ENCODE results near the gene PEAK1.
"Not testable (repeated sequence)": the region's sequence is repeated elsewhere in the genome, so short reads cannot be mapped to it uniquely, and the experiment has no call there.

Gene PEAK1

DNA sequence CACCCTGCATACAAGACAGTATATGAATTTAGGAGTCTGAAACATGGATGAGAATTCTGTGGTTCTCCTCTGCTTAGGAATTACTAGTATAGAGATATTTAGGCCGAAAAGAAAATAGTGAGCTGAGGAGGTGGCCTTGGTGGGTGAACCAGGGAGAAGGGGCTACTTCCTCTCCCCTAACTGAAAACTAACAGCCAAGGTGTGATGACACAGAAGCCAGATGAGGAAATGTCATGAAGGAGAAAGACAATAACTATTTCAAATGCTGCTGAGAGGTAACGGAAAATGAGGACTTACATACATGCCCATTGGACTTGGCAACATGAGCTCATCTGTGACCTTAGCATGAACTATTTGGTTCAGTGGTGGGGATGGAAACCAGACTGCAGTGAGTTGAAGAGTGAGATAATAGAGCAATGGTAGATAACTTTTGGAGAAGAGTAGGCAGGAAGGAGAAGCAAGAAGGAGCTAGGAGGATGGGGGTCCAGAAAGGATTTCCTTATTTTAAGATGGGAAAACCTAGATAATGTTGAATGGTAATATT lies 234.6 kb downstream of the PEAK1 start:
- H3K9me2 ChIP-seq (replicated peaks; ENCODE audit: insufficient read depth, low read length), result no peaks in the 10 kb centered on the region
- H3K4me2 ChIP-seq (ENCODE audit: low read depth, low read length, poor library complexity, severe bottlenecking), result no peak overlapping the region
- H3K27me3 ChIP-seq (ENCODE audit: low read length), result no peaks in the 10 kb centered on the region
- no peaks in the 10 kb centered on the region for H3F3A ChIP-seq (ENCODE audit: insufficient read depth)
- no peaks in the 10 kb centered on the region for H3K36me3 ChIP-seq (ENCODE audit: low read length)
- H3K27ac ChIP-seq (ENCODE audit: low read depth, low read length), result no peak overlapping the region
- TF ChIP-seq EZH2phosphoT487 (conservative IDR thresholded peaks at IDR 0.05; ENCODE audit: low read length), result no peak
- TF ChIP-seq, protein P1, sequence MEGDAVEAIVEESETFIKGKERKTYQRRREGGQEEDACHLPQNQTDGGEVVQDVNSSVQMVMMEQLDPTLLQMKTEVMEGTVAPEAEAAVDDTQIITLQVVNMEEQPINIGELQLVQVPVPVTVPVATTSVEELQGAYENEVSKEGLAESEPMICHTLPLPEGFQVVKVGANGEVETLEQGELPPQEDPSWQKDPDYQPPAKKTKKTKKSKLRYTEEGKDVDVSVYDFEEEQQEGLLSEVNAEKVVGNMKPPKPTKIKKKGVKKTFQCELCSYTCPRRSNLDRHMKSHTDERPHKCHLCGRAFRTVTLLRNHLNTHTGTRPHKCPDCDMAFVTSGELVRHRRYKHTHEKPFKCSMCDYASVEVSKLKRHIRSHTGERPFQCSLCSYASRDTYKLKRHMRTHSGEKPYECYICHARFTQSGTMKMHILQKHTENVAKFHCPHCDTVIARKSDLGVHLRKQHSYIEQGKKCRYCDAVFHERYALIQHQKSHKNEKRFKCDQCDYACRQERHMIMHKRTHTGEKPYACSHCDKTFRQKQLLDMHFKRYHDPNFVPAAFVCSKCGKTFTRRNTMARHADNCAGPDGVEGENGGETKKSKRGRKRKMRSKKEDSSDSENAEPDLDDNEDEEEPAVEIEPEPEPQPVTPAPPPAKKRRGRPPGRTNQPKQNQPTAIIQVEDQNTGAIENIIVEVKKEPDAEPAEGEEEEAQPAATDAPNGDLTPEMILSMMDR (IDR thresholded peaks at IDR 0.05; ENCODE audit: insufficient read depth, low read length, poor library complexity, severe bottlenecking), result no peak
- no peaks in the 10 kb centered on the region for H3K9me3 ChIP-seq (ENCODE audit: insufficient read depth, low read length)
- H4K20me1 ChIP-seq (ENCODE audit: low read depth, low read length), result no peaks in the 10 kb centered on the region
- no peaks in the 10 kb centered on the region for H3K79me2 ChIP-seq (ENCODE audit: insufficient read depth, low read length)
- H2AFZ ChIP-seq (ENCODE audit: low read depth, low read length, severe bottlenecking), result no peak overlapping the region
- H3K9ac ChIP-seq (ENCODE audit: low read length), result no peak overlapping the region
- H3K4me3 ChIP-seq (ENCODE audit: insufficient read depth, low read length, poor library complexity, severe bottlenecking), result no peak overlapping the region

DNA sequence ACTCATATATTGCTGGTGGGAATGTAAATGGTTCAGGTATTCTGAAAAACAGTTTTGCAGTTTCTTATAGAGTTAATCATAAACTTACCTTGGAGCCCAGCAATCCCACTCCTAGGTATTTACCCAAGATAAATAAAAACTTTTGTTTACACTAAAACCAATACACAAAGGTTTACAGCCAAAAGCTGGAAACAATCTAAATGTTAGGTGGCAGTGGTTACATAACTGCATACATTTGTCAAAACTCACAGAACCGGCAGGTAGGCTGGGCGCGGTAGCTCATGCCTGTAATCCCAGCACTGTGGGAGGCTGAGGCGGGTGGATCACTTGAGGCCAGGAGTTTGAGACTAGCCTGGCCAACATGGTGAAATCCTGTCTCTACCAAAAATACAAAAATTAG lies 235.6 kb downstream of the PEAK1 start:
- not testable (repeated sequence) for H3K9ac ChIP-seq (ENCODE audit: low read length); H3K4me2 ChIP-seq (ENCODE audit: low read depth, low read length, poor library complexity, severe bottlenecking); H3K9me3 ChIP-seq (ENCODE audit: insufficient read depth, low read length); H3K36me3 ChIP-seq (ENCODE audit: low read length); H3K4me3 ChIP-seq (ENCODE audit: insufficient read depth, low read length, poor library complexity, severe bottlenecking); H3K9me2 ChIP-seq (replicated peaks; ENCODE audit: insufficient read depth, low read length); H3K27ac ChIP-seq (ENCODE audit: low read depth, low read length); H2AFZ ChIP-seq (ENCODE audit: low read depth, low read length, severe bottlenecking); H3K27me3 ChIP-seq (ENCODE audit: low read length); H4K20me1 ChIP-seq (ENCODE audit: low read depth, low read length); H3K79me2 ChIP-seq (ENCODE audit: insufficient read depth, low read length); H3F3A ChIP-seq (ENCODE audit: insufficient read depth)

DNA sequence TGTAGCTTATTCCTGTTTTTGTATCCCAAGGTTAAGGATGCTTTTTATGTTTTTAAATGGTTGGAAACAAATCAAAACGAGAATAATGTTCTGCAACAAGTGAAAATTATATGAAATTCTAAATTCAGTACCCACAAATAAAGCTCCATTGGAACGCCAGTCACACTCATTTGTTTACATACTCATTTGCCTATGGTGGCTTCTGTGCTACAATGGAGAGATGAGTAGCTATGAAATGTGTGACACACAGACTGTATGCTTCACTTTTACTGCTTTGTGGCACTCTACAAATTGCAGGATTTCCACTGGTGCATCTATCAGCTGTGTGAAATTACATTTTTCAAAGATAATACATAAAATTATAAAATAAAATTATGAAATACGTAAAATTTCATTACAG lies 236.8 kb downstream of the PEAK1 start:
- Histone ChIP-seq H3K9me2 (replicated peaks; ENCODE audit: insufficient read depth, low read length) (no peaks in the 10 kb centered on the region), H3K36me3 (ENCODE audit: low read length) (no peaks in the 10 kb centered on the region), H3K9ac (ENCODE audit: low read length) (no peak overlapping the region), H3K4me2 (ENCODE audit: low read depth, low read length, poor library complexity, severe bottlenecking) (no peak overlapping the region), H3F3A (ENCODE audit: insufficient read depth) (no peaks in the 10 kb centered on the region), H4K20me1 (ENCODE audit: low read depth, low read length) (no peaks in the 10 kb centered on the region), H3K27me3 (ENCODE audit: low read length) (no peaks in the 10 kb centered on the region), H3K4me3 (ENCODE audit: insufficient read depth, low read length, poor library complexity, severe bottlenecking) (no peak overlapping the region), H3K79me2 (ENCODE audit: insufficient read depth, low read length) (no peaks in the 10 kb centered on the region), H2AFZ (ENCODE audit: low read depth, low read length, severe bottlenecking) (no peak overlapping the region), H3K9me3 (ENCODE audit: insufficient read depth, low read length) (no peaks in the 10 kb centered on the region), H3K27ac (ENCODE audit: low read depth, low read length) (no peak overlapping the region)
- TF ChIP-seq EZH2phosphoT487 (conservative IDR thresholded peaks at IDR 0.05; ENCODE audit: low read length), result no peak
- TF ChIP-seq, protein P1 (IDR thresholded peaks at IDR 0.05; ENCODE audit: insufficient read depth, low read length, poor library complexity, severe bottlenecking), result no peak

DNA sequence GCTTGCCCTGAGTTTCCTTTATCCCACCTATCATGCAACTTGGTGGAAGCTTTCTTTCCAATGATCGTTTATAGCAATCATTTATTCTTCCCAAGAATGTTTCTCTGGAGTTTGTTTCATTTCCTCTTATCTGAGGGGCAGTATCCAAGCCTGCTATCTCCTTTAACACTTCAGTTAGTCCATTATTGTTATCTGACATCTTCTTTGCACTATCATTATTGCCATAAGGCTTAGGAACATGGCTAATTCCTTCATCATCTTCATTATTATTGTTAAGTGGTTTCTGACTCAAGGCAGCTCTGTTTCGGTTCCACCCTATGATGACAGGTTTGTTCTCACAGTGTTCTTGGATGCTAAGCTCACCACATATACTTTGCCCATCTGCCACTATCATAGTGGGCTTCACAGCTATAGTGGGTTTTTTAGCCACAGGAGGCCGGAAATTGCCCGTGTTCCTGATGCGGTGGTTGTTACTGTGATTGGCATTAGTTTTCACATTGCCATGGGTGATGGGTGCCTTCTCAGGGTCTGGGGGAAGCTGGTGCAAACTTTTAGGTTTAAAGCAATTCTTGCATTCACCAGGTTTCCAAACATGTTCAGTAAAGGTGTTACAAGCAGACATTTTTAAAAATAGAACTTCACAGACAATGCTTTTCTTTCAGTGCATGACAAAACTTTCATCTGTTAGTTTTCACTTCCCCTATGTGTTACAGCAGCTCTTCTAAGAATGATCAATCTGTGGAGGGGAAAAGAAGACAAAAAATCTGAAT lies 238.4 kb downstream of the PEAK1 start:
- Histone ChIP-seq H4K20me1 (ENCODE audit: low read depth, low read length) (no peaks in the 10 kb centered on the region), H3K9me3 (ENCODE audit: insufficient read depth, low read length) (no peaks in the 10 kb centered on the region), H3F3A (ENCODE audit: insufficient read depth) (no peaks in the 10 kb centered on the region), H3K9me2 (replicated peaks; ENCODE audit: insufficient read depth, low read length) (no peaks in the 10 kb centered on the region), H3K4me2 (ENCODE audit: low read depth, low read length, poor library complexity, severe bottlenecking) (peak overlapping the region; percentile 9), H3K79me2 (ENCODE audit: insufficient read depth, low read length) (no peaks in the 10 kb centered on the region), H3K27ac (ENCODE audit: low read depth, low read length) (no peak overlapping the region), H3K9ac (ENCODE audit: low read length) (no peak overlapping the region), H3K4me3 (ENCODE audit: insufficient read depth, low read length, poor library complexity, severe bottlenecking) (no peak overlapping the region), H3K36me3 (ENCODE audit: low read length) (no peaks in the 10 kb centered on the region), H3K27me3 (ENCODE audit: low read length) (no peaks in the 10 kb centered on the region), H2AFZ (ENCODE audit: low read depth, low read length, severe bottlenecking) (no peak overlapping the region)
- TF ChIP-seq, protein P1 (IDR thresholded peaks at IDR 0.05; ENCODE audit: insufficient read depth, low read length, poor library complexity, severe bottlenecking), result no peak
- TF ChIP-seq EZH2phosphoT487 (conservative IDR thresholded peaks at IDR 0.05; ENCODE audit: low read length), result no peak

Measured in SU-DHL-6 (cell line).